Activated CD8-positive, alpha-beta memory T cell treated with anti-CD3 and anti-CD28 coated beads, Interleukin-2, amount 50 U/mL, for 1 hour (primary cell): ENCODE data around the gene STOML3.
"Not testable (repeated sequence)": the region's sequence is repeated elsewhere in the genome, so short reads cannot be mapped to it uniquely, and the experiment has no call there.

Source experiments
- DNase-seq: peaks from one replicate; pipeline ENCODE4 v3.0.0-alpha.2; 2020; ENCODE audit errors: extremely low read depth

Gene STOML3, protein sequence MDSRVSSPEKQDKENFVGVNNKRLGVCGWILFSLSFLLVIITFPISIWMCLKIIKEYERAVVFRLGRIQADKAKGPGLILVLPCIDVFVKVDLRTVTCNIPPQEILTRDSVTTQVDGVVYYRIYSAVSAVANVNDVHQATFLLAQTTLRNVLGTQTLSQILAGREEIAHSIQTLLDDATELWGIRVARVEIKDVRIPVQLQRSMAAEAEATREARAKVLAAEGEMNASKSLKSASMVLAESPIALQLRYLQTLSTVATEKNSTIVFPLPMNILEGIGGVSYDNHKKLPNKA

GRCh38 chr13:38990693-38991092 lies at the start of gene STOML3:
STOML3 (minus strand) TSS chr13:38990831; CDS start chr13:38990721, 110 bp downstream.
- DNase-seq = no peak

DNA sequence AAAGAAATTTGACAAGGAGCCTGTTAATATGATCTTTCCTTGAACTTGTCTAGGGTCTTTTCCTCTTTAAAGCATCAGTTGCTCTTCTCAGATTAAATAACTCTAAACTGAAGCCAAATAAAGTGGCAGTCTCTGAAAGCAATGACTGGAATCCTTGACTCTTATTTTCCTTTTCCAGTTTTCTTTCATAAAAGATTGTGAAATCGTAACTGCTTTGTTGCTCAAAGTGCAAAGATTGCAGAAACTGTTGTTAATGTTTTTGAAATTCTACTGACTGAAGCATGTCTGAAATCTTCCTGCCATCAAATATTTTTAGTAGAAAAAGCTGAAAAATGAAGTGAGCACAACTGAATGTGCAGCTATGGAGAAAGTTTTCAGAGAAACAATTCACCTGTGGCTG lies 49.6 kb upstream of the STOML3 start:
- no peak for DNase-seq

DNA sequence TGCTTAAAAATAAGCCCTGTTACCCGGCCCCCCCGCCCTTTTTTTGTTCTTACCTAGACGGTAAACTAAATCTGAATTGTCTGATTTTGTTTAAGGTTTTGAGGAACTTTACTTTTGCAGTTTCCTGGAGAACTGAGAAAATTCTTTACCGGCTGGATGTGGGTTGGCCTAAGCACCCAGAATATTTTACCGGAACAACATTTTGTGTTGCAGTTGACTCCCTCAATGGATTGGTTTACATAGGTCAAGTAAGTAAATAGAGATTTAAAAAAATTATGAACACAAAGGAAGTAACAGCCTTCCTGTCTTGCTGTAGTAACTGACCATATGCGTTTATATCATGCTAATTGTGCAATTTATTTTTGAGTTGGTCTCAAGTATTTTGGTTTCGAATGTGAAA lies 48.4 kb upstream of the STOML3 start:
- no peak for DNase-seq

DNA sequence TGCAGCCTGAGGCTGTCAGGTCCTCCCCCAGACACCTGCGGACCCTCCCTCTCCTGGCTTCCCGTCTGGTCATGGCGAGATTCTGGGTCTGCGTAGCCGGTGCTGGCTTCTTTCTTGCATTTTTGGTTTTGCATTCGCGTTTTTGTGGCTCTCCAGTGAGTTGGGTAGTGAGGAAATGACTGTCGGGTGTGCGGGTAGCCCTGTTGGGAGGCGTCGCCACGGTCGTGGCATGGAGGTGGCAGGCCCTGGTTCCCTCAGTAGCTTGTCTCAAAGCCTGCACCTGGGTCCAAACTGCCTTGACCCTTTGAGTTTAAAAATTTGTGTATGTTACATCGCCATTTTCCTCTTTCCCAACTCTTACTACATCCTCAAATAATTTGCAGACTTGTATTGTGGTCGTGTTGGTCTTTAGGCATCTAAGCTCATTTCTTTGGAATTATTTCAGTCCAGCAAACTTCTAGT lies 48.0 kb upstream of the STOML3 start:
- DNase-seq = peak; percentile 10

DNA sequence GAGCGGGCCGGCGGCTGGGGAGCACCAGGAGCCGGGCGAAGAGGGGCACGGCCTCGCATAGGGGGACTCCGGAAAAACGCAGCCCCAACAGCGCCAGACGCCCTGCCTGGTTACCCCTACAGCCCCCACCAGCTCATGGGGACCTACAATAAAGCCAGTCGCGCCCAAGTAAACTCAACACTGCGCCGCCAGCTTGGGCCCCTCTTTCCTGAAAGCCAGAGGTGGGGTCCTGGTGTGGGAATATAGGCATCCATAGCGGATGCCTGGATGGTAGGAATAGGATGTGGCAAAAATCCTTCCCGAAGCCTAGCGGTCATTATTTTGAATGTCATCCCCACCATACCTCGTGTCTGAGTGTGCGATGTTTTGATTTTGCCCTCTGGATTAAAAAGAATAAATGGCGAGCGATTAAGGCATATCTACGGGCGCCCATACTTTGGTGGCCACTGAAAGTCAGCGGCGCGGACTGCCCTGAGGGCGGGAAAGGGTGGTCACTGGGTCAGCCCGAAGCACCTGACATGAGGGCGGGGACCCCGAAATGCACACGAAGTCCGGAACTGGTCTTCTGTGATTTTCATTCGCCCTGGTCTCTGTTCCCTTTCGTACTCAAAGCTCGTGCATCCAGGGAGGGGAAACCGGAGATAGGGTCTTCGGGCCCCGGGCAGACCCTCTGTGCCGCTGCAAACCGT lies 47.4 kb upstream of the STOML3 start, which contains the start of the genes NHLRC3 and PROSER1:
TSS of gene NHLRC3 (plus strand) at position 577 of the 689 bp plus-strand sequence. CDS start 184 bp downstream, outside the sequence.
TSS of gene PROSER1 (minus strand) at position 210 of the 689 bp plus-strand sequence. CDS start 847 bp downstream, outside the sequence.
- DNase-seq = peak; percentile 81

GRCh38 chr13:39037410-39037879 lies 46.8 kb upstream of the STOML3 start:
- no peak for DNase-seq

DNA sequence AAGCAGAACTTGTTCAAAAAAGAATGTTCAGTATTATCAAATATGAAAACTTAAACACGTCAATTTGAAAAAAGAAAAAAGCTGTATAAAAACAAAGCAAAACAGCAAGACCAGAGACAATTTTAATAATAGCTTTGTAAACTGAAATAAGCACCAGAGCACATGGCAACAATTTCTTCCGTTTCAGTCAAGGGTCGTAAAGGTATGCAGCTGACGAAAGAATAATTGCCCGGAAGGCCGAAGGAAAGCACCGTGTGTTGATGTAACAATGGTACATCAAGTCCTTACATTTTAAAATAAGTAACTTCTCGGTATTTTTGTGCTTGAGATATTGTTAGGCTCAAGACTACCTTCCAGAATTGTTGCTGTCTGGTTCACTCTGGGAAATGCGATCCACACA lies 45.6 kb upstream of the STOML3 start:
- no peak for DNase-seq

DNA sequence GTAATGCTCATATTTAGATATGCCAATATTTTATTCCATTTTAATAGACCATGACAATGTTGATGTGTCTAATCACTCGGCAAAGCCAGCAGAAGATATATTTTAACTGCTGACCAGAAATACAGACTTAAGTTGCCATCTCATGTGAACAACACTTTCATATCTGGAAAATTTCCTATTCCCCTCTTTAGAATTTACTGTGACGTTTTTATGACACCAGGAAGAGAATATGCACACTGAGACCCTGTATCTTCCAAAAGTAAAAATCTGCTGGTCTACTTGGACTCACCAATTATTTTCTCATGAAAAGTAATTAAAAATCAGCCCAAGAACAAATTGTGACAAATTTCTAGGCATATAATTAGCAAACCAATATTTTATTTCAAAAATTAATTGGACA lies 45.2 kb upstream of the STOML3 start:
- DNase-seq = no peak

- no peak for DNase-seq
Observed at GRCh38 chr13:39035204-39035603, 44.6 kb upstream of the STOML3 start.

DNA sequence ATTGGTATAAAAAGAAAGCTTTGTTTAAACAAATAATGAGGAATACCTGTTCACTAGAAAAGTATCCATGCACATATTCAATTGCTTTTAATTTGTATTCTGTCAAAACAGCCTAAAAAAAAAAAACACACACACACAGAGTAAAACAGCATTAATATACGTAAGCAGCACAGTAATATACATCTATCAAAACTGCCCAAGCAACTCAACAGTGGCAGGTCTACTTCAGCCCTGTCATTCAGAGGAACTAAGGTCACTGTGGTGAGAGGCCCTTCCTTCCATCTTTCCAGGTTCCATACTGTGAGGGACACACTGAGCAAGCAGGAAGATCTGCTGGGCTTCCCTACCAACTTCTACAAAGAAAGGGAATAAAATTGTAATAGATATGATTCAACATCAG lies 43.5 kb upstream of the STOML3 start:
- DNase-seq = no peak

GRCh38 chr13:39032150-39032549 lies 41.5 kb upstream of the STOML3 start:
- DNase-seq = no peak

- DNase-seq = no peak
Observed at GRCh38 chr13:39025433-39025839, 34.8 kb upstream of the STOML3 start.

DNA sequence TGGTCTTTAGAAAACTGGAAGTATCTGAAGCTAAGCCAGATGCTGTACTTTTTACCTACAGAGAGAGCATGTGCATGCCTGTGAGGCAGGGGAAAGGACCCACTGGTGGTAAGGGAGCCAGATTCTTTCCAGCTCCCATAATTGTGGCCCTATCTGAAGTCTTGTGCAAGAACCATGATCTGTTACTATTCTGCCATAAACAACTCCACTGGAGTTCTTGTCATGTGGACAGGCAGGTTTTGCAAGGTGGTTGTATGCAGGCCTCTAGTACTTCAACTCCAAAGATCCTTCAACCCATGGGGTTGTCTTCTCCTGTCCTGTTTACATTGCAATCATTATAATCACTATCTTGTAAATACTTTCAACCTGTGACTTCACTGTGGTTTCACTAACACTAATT lies 33.1 kb upstream of the STOML3 start:
- DNase-seq = no peak

- no peak for DNase-seq
Observed at GRCh38 chr13:39023316-39023715, 32.7 kb upstream of the STOML3 start.

DNA sequence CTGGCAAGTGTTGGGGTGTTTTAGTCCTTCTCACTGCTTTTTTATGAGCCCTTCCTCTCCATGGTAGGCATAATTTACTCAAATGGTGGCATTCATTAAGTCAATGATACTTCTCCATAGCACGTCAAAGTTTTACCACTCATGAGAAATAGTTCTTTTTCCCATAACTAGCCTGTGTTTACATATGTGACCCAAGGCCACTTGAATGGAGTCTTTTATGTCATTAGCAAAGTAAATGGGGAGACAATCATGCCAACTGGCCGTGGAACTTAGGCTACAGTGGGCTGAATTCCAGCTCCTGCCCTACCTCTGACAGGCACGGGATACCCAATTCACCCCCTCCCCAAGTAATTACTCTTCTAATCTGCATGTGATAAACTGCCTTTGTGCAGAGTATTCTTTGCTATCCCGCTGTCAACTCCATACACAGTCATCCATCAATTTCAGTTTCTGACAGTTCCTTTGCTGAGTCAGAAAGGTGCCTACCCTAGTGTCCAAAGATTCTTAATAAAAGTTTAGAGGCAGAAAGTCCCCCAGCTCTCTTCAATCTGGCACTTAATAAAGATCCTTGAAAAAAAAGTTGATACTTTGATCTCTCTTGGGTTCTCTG lies 30.3 kb upstream of the STOML3 start:
- no peak for DNase-seq

GRCh38 chr13:39016787-39017186 lies 26.2 kb upstream of the STOML3 start:
- DNase-seq = no peak

- no peak for DNase-seq
Observed at GRCh38 chr13:39016087-39016486, 25.5 kb upstream of the STOML3 start.

DNA sequence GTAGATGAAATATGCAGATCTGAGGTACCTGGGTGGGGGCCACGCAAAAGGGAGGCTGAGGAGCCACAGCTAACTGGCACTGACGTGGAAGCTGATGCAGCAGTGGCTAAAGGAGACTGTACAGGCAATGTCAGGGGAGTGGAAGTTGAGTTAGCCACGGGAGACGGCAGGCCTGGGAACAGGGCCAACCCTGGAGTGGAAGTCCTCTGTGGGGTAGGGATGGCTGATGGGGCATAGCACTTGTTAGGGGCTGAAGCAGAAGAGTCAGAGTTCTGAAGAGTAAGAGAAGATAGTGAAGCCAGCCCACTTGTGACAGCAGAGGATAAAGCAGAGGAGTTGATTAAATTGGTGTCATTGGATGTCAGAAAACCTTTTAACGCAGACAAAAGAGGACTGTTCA lies 22.8 kb upstream of the STOML3 start:
- DNase-seq = no peak

- DNase-seq = no peak
Observed at GRCh38 chr13:39012608-39013007, 22.0 kb upstream of the STOML3 start.

- DNase-seq = not testable (repeated sequence)
Observed at GRCh38 chr13:39006371-39007111, 15.9 kb upstream of the STOML3 start.

DNA sequence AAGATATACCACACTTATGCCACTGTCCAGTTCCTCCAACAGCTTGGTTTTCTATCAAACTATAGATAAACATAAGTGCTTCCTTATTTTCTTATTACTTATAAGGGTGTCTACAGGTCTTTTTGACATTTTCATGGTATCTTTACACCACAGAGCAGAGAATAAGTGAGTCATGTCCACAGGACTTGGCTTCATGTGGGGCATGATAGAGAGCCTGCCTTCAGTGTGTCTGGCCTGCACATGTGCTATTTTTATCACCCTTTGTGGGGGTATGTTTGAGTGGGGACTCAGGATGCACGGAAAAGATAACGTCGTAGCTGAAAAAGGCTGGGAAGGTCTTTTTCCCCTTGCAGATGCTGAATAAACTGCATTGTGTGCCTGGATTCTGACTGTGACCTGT lies 8.1 kb upstream of the STOML3 start:
- DNase-seq = no peak

DNA sequence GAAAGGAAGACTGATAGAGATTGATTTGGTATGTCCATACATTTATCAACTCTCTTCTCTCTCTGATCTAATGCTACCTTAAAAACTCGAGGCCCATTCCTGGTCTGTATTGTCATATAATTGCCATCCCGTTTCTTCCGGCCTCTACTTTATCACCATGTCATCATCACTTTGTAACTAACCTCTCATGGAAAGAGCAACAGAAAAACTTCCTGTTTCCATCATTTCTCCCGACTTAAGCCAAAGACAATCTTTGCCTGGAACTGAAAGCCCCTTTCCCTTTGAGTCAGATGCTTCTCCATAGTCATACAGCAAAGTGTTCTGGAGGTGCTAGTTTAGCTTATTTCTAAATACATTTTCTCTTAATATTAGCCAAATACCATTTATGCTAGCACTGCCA lies 2.8 kb upstream of the STOML3 start:
- no peak for DNase-seq
